HT-29 (cell line): ENCODE measurements around the gene HSD17B12. TPM values are rescaled to one million over a fixed set of nuclear protein-coding genes. Genes with fewer than 3 reads are reported as not detected.
"Not testable (repeated sequence)": the region's sequence is repeated elsewhere in the genome, so short reads cannot be mapped to it uniquely, and the experiment has no call there.

Experiments used
- DNase-seq: peaks from one replicate; pipeline ENCODE4 v3.0.0-alpha.2; 2015; ENCODE audit warnings: low spot score
- total RNA-seq: library from RNA; depleted of rRNA; stranded (reverse); fragments of >200 nt; shearing (Covaris generic); gene quantifications from 2 replicates; pipeline ENCODE4 v1.2.3, GENCODE V29; 2014; rRNA removed

HSD17B12 gene
- 77.2 and 119 TPM in 2 replicates for total RNA-seq

- DNase-seq, result peak; percentile 100
These were observed at the start of gene HSD17B12 for GRCh38 chr11:43680521-43681400. TSS of gene HSD17B12 (plus strand) at chr11:43680738. CDS start at chr11:43680828, 90 bp downstream.

GRCh38 chr11:43631732-43632131 is 48.8 kb upstream of the HSD17B12 start:
- no peak for DNase-seq

GRCh38 chr11:43632181-43632580 is 48.4 kb upstream of the HSD17B12 start:
- no peak for DNase-seq

- DNase-seq, result no peak
These were observed 41.8 kb upstream of the HSD17B12 start for GRCh38 chr11:43638717-43639116.

- no peak for DNase-seq
These were observed 41.3 kb upstream of the HSD17B12 start for GRCh38 chr11:43639224-43639623.

GRCh38 chr11:43639920-43640319 is 40.6 kb upstream of the HSD17B12 start:
- DNase-seq, result no peak

- peak; percentile 89 for DNase-seq
These were observed 36.5 kb upstream of the HSD17B12 start for GRCh38 chr11:43643898-43644620.

GRCh38 chr11:43644621-43645299 is 35.8 kb upstream of the HSD17B12 start:
- DNase-seq, result peak; percentile 39

- no peak for DNase-seq
These were observed 33.8 kb upstream of the HSD17B12 start for GRCh38 chr11:43646767-43647166.

- DNase-seq, result no peak
These were observed 31.6 kb upstream of the HSD17B12 start for GRCh38 chr11:43648888-43649287.

GRCh38 chr11:43649501-43649900 is 31.0 kb upstream of the HSD17B12 start:
- DNase-seq, result peak; percentile 21

- no peak for DNase-seq
These were observed 30.6 kb upstream of the HSD17B12 start for GRCh38 chr11:43649921-43650320.

GRCh38 chr11:43663018-43663417 is 17.5 kb upstream of the HSD17B12 start:
- DNase-seq, result not testable (repeated sequence)

GRCh38 chr11:43664295-43664694 is 16.2 kb upstream of the HSD17B12 start:
- DNase-seq, result no peak

GRCh38 chr11:43671284-43671683 is 9.3 kb upstream of the HSD17B12 start:
- not testable (repeated sequence) for DNase-seq

GRCh38 chr11:43674560-43674959 is 6.0 kb upstream of the HSD17B12 start:
- DNase-seq, result no peak

GRCh38 chr11:43676933-43677332 is 3.6 kb upstream of the HSD17B12 start:
- no peak for DNase-seq

GRCh38 chr11:43681401-43681942 is 934 bp downstream of the HSD17B12 start:
- DNase-seq, result no peak

GRCh38 chr11:43682081-43682480 is 1.5 kb downstream of the HSD17B12 start:
- DNase-seq, result not testable (repeated sequence)

- no peak for DNase-seq
These were observed 4.9 kb downstream of the HSD17B12 start for GRCh38 chr11:43685440-43685839.

GRCh38 chr11:43686207-43686606 is 5.7 kb downstream of the HSD17B12 start:
- DNase-seq, result no peak
